IMR-90 (cell line): ENCODE results near the gene UQCRC2.

Experiments
- CEBPB ChIP-seq: IDR thresholded peaks from 2 replicates; pipeline ENCODE4 v1.6.1; 2012; ENCODE audit warnings: low read depth, low read length, improper control_type of control experiment
- CHD1 ChIP-seq: IDR thresholded peaks from 2 replicates; pipeline ENCODE4 v1.6.1; 2012; ENCODE audit warnings: low read depth, low read length, improper control_type of control experiment
- CTCF ChIP-seq: conservative IDR thresholded peaks from 2 replicates; pipeline ENCODE4 v1.5.1; 2012; ENCODE audit warnings: mild to moderate bottlenecking, low read depth, low read length, improper control_type of control experiment
- FOS ChIP-seq: fragments of 150-350 bp; IDR thresholded peaks from 2 replicates; pipeline ENCODE4 v1.6.1; 2016; ENCODE audit warnings: low read depth, low read length
- MAZ ChIP-seq: IDR thresholded peaks from 2 replicates; pipeline ENCODE4 v1.6.1; 2012; ENCODE audit warnings: low read depth, mild to moderate bottlenecking, low read length, improper control_type of control experiment, moderate library complexity, borderline replicate concordance
- POLR2A ChIP-seq: IDR thresholded peaks from 2 replicates; pipeline ENCODE4 v1.6.1; 2012; ENCODE audit warnings: mild to moderate bottlenecking, low read depth, low read length
- RCOR1 ChIP-seq: IDR thresholded peaks from 2 replicates; pipeline ENCODE4 v1.6.1; 2012; ENCODE audit warnings: mild to moderate bottlenecking, low read length, improper control_type of control experiment; ENCODE audit not compliant: insufficient replicate concordance
- TF ChIP-seq, protein P1 (sequence below): fragments of 150-350 bp; IDR thresholded peaks from 2 replicates; pipeline ENCODE4 v1.6.1; 2016; ENCODE audit warnings: low read depth, mild to moderate bottlenecking, low read length, moderate library complexity, borderline replicate concordance

GRCh38 chr16:21953541-21953902 lies 361 bp downstream of the UQCRC2 start:
- no peak for TF ChIP-seq CTCF
- TF ChIP-seq MAZ, result no peak
- no peak for TF ChIP-seq POLR2A
- no peak for TF ChIP-seq CHD1
- no peak for TF ChIP-seq RCOR1
- no peak for TF ChIP-seq CEBPB
- no peak for TF ChIP-seq FOS
- TF ChIP-seq, protein P1, sequence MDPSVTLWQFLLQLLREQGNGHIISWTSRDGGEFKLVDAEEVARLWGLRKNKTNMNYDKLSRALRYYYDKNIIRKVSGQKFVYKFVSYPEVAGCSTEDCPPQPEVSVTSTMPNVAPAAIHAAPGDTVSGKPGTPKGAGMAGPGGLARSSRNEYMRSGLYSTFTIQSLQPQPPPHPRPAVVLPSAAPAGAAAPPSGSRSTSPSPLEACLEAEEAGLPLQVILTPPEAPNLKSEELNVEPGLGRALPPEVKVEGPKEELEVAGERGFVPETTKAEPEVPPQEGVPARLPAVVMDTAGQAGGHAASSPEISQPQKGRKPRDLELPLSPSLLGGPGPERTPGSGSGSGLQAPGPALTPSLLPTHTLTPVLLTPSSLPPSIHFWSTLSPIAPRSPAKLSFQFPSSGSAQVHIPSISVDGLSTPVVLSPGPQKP, result no peak
